Endodermal cell (in vitro differentiated cells): Measurements from ENCODE around the gene AIG1. TPM values are rescaled to one million over a fixed set of nuclear protein-coding genes. Genes with fewer than 3 reads are reported as not detected.

Experiments used
- DNase-seq: peaks from one replicate; pipeline ENCODE4 v3.0.0-alpha.2; 2017
- H3K27ac ChIP-seq: 2 replicates; pipeline ENCODE4 v1.5.1; 2013; ENCODE audit warnings: mild to moderate bottlenecking, low read depth, low read length, moderate library complexity
- H3K27me3 ChIP-seq: 2 replicates; pipeline ENCODE4 v1.6.1; 2013; ENCODE audit warnings: mild to moderate bottlenecking, low read length, moderate library complexity; ENCODE audit not compliant: insufficient read depth, control insufficient read depth, poor library complexity, severe bottlenecking
- H3K36me3 ChIP-seq: 2 replicates; pipeline ENCODE4 v1.7.0; 2013; ENCODE audit warnings: mild to moderate bottlenecking, low read length, moderate library complexity; ENCODE audit not compliant: control insufficient read depth, insufficient read depth
- H3K4me1 ChIP-seq: one replicate; pipeline ENCODE4 v1.7.0; 2013; ENCODE audit warnings: low read length; ENCODE audit not compliant: control insufficient read depth, insufficient read depth
- H3K4me3 ChIP-seq: 2 replicates; pipeline ENCODE4 v1.5.1; 2013; ENCODE audit warnings: mild to moderate bottlenecking, low read length, moderate library complexity
- H3K9ac ChIP-seq: 2 replicates; pipeline ENCODE4 v1.6.1; 2013; ENCODE audit warnings: mild to moderate bottlenecking, low read length, moderate library complexity; ENCODE audit not compliant: poor library complexity, severe bottlenecking; ENCODE audit errors: extremely low read depth
- H3K9me3 ChIP-seq: 2 replicates; pipeline ENCODE4 v1.6.1; 2013; ENCODE audit warnings: mild to moderate bottlenecking, low read length, moderate library complexity; ENCODE audit not compliant: control insufficient read depth
- H3K27ac Mint-ChIP-seq: 2 replicates; pipeline ENCODE4 v1.8.0; 2020; ENCODE audit warnings: mixed read lengths
- H3K27me3 Mint-ChIP-seq: 2 replicates; pipeline ENCODE4 v1.8.0; 2021; ENCODE audit warnings: mild to moderate bottlenecking, mixed read lengths; ENCODE audit not compliant: insufficient read depth
- H3K36me3 Mint-ChIP-seq: 2 replicates; pipeline ENCODE4 v1.8.0; 2020; ENCODE audit warnings: low read depth, mixed read lengths
- H3K4me1 Mint-ChIP-seq: 2 replicates; pipeline ENCODE4 v1.8.0; 2020; ENCODE audit warnings: mixed read lengths
- H3K4me3 Mint-ChIP-seq: 2 replicates; pipeline ENCODE4 v1.8.0; 2020; ENCODE audit warnings: mild to moderate bottlenecking, moderate library complexity, mixed read lengths
- H3K9me3 Mint-ChIP-seq: 2 replicates; pipeline ENCODE4 v1.8.0; 2020; ENCODE audit warnings: mild to moderate bottlenecking, mixed read lengths
- CTCF ChIP-seq: fragments of 200-600 bp; sonication (generic); conservative IDR thresholded peaks from 2 replicates; pipeline ENCODE4 v1.5.0; 2021; ENCODE audit warnings: antibody characterized with exemption, mild to moderate bottlenecking
- WGBS, 2 experiments: methylation state at CpG; one replicate each; pipeline versions ENCODE4 v1.1.5 to v1.1.7; 2013; ENCODE audit warnings: missing lambda C conversion rate in 2 of 2, mixed read lengths in 1 of 2; ENCODE audit not compliant: insufficient coverage in 1 of 2, insufficient read length in 1 of 2; 5-methylcytosine and 5-hydroxymethylcytosine counted together
- total RNA-seq, 2 donors: library from RNA; stranded (reverse); fragmentation: NEBNext Ultra II Directional in 1 of 2; extraction: Animal tissue kit (Norgen Biotek cat#: 25700) in 1 of 2; gene quantifications; 2 replicates in 1 of 2; 3 replicates in 1 of 2; pipeline ENCODE4 v1.2.1, GENCODE V29; 2021

The AIG1 gene
- total RNA-seq, 2 donors from 2014 or later, result 23.0 to 25.2 TPM

GRCh38 chr6:143061597-143062385 is 1.1 kb downstream of the AIG1 start:
- Mint-ChIP-seq H3K4me1 (peaks cover 19% of the 10 kb centered on the region), H3K4me3 (peak overlapping the region; percentile 87), H3K27me3 (no peaks in the 10 kb centered on the region), H3K27ac (peak overlapping the region; percentile 88), H3K36me3 (no peaks in the 10 kb centered on the region), H3K9me3 (no peaks in the 10 kb centered on the region)
- DNase-seq, result no peak
- no peak for TF ChIP-seq CTCF
- Histone ChIP-seq H3K4me3 (no peak overlapping the region), H3K27ac (no peak overlapping the region), H3K9me3 (no peaks in the 10 kb centered on the region), H3K4me1 (no peaks in the 10 kb centered on the region), H3K36me3 (no peaks in the 10 kb centered on the region), H3K9ac (no peak overlapping the region), H3K27me3 (no peaks in the 10 kb centered on the region)
- 82 to 92% methylated on average over 2 to 3 of the region's 3 CpGs for WGBS, 2 experiments

- no peak for DNase-seq
- Mint-ChIP-seq H3K27ac (no peak overlapping the region), H3K27me3 (no peaks in the 10 kb centered on the region), H3K4me3 (no peak overlapping the region), H3K9me3 (no peaks in the 10 kb centered on the region), H3K36me3 (no peaks in the 10 kb centered on the region), H3K4me1 (peaks cover 19% of the 10 kb centered on the region)
- H3K36me3 ChIP-seq, result no peaks in the 10 kb centered on the region
- no peak for TF ChIP-seq CTCF
- H3K9me3 ChIP-seq, result no peaks in the 10 kb centered on the region
- H3K27me3 ChIP-seq, result no peaks in the 10 kb centered on the region
- no peaks in the 10 kb centered on the region for H3K4me1 ChIP-seq
- H3K4me3 ChIP-seq, result no peak overlapping the region
- H3K9ac ChIP-seq, result no peak overlapping the region
- 57 to 87% methylated on average over 1 of the region's 1 CpG for WGBS, 2 experiments
- H3K27ac ChIP-seq, result no peak overlapping the region
Measured at GRCh38 chr6:143062551-143062950, 1.9 kb downstream of the AIG1 start.

GRCh38 chr6:143063631-143064030 is 2.9 kb downstream of the AIG1 start:
- Mint-ChIP-seq H3K4me3 (no peak overlapping the region), H3K27me3 (no peaks in the 10 kb centered on the region), H3K36me3 (no peaks in the 10 kb centered on the region), H3K4me1 (peaks cover 19% of the 10 kb centered on the region), H3K27ac (no peak overlapping the region), H3K9me3 (no peaks in the 10 kb centered on the region)
- Histone ChIP-seq H3K4me1 (no peaks in the 10 kb centered on the region), H3K36me3 (no peaks in the 10 kb centered on the region), H3K27ac (no peak overlapping the region), H3K9ac (no peak overlapping the region), H3K4me3 (no peak overlapping the region), H3K9me3 (no peaks in the 10 kb centered on the region), H3K27me3 (no peaks in the 10 kb centered on the region)
- no peak for DNase-seq
- TF ChIP-seq CTCF, result no peak
